ENCODE results near the gene CBFA2T3.
"Not testable (repeated sequence)": the region's sequence is repeated elsewhere in the genome, so short reads cannot be mapped to it uniquely, and the experiment has no call there.

CBFA2T3 gene

DNA sequence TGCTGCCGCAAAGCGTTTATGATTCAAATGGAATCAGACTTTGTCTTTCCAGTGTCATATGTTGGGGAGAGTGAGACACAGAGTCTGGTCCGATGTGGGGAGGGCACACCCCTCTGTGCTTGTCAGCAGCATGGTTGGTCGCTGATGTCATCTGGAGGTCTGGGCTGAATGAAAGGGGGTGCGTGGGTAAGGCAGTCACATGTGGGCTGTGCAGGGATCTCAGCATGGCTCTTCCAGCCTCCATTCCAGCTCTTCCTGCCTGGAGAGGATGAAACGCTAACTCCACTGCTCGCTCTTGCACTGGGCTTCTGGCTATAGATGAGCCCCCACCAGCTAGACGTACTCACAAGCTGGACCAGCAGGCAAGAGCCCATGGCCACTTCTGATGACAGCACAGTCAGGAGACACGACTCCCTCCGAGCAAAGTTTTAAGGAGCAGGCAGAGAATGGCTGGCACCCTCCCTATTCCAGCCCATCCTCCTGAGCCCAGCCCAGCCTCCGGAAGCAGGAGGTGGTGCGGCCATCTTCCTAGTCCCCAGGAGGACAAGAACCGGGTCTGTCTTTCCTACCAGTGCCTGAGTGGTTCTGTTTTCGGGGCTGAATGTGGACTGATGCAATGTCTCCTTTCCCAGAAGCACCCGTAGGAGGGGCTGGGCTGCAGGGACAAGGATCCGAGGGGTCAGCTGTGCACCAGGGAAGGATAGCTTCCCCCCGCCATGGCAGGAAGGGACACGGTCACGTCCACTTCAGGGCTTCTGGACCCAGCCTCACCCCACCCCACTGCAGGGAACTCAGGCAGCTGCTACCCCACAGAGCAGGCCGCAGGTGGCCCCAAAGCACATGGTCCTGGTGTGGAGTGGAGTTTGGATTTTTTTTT is 41.5 kb upstream of the CBFA2T3 start:
- Histone ChIP-seq H3K4me2 (ENCODE audit: low read length, poor library complexity, severe bottlenecking) (no peak overlapping the region), H2BK5ac (ENCODE audit: low read depth, low read length, poor library complexity, severe bottlenecking) (no peak overlapping the region), H3K36me3 (ENCODE audit: control insufficient read depth in 1 of 2, insufficient read depth in 2 of 2, low read depth in 1 of 2, low read length in 2 of 2) (no peaks in the 10 kb centered on the region), H3K18ac (ENCODE audit: low read depth in 1 of 2, low read length in 2 of 2) (no peak overlapping the region), H4K8ac (ENCODE audit: low read length) (no peak overlapping the region), H3K27me3 (ENCODE audit: control insufficient read depth in 1 of 2, insufficient read depth in 1 of 2, low read length in 2 of 2) (peaks cover 10 to 37% of the 10 kb centered on the region in 2 experiments), H3K14ac (ENCODE audit: low read length in 2 of 2) (no peak overlapping the region), H3K23ac (ENCODE audit: low read length in 2 of 2) (no peak overlapping the region), H4K91ac (ENCODE audit: low read length) (peak overlapping the region; percentile 48), H3K4ac (ENCODE audit: low read depth in 1 of 2, low read length in 2 of 2) (no peak overlapping the region), H3K9me3 (ENCODE audit: control insufficient read depth, low read length) (no peaks in the 10 kb centered on the region), H2BK12ac (ENCODE audit: low read length in 2 of 2) (no peak overlapping the region), H3K27ac (ENCODE audit: low read length, poor library complexity, severe bottlenecking) (no peak overlapping the region), H2AFZ (ENCODE audit: low read depth, low read length) (no peak overlapping the region), H3K4me3 (ENCODE audit: insufficient read depth in 1 of 2, low read depth in 1 of 2, low read length in 2 of 2) (peak overlapping the region in 1 of 2 experiments; percentile 4), H3K9ac (ENCODE audit: low read length) (no peak overlapping the region), H3K4me1 (ENCODE audit: control insufficient read depth, insufficient read depth, low read depth, low read length) (peaks cover 2% of the 10 kb centered on the region), H2AK5ac (ENCODE audit: low read length, severe bottlenecking) (no peak overlapping the region), H2BK120ac (ENCODE audit: low read depth, low read length) (no peak overlapping the region), H2BK15ac (ENCODE audit: low read depth, poor library complexity, severe bottlenecking) (no peak overlapping the region), H3K79me1 (replicated peaks; ENCODE audit: low read length, poor library complexity, severe bottlenecking) (no peaks in the 10 kb centered on the region)
- WGBS, result 84% methylated on average over 18 of the region's 20 CpGs
- no peak for DNase-seq

DNA sequence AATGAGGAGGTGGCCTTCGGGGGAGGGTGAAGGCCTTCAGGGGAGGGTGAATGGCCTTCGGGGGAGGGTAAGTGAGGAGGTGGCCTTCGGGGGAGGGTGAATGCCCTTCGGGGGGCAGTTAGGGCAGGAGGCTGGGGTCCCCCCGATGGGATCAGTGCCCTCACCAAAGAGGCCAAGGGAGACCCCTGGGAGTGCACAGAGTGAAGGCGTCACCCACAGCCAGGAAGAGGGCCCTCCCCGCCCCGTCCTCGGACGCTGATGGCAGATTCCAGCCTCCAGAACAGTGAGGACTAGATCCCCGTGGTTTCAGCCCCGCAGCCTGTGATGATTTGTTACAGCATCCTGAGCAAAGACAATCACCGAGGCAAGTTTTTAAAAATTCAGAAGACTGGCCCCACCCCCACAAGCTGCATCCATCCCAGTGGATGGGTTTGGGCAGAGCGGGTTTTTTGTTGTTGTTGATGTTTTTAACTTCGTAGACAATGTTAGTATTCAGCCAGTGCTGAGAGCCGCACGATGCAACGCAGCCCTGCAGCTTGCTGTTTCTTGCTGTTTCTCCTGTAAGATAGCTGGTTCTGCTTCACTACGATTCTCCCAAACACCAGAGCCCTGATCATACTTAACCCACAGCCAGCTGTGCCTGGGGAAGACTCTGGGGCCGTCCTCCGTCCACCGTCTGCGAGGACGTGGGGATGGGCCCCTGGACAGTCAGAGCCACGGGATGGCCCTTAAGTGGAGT is 40.7 kb upstream of the CBFA2T3 start:
- no peaks in the 10 kb centered on the region for H3K9me3 ChIP-seq (ENCODE audit: control insufficient read depth, low read length)
- H2AK5ac ChIP-seq (ENCODE audit: low read length, severe bottlenecking), result no peak overlapping the region
- no peak overlapping the region for H3K14ac ChIP-seq (ENCODE audit: low read length in 2 of 2)
- no peaks in the 10 kb centered on the region for H3K79me1 ChIP-seq (replicated peaks; ENCODE audit: low read length, poor library complexity, severe bottlenecking)
- H2BK12ac ChIP-seq (ENCODE audit: low read length in 2 of 2), result no peak overlapping the region
- no peak for DNase-seq
- no peak overlapping the region for H3K4ac ChIP-seq (ENCODE audit: low read depth in 1 of 2, low read length in 2 of 2)
- WGBS, result 84% methylated on average over 24 of the region's 25 CpGs
- H3K36me3 ChIP-seq (ENCODE audit: control insufficient read depth in 1 of 2, insufficient read depth in 2 of 2, low read depth in 1 of 2, low read length in 2 of 2), result no peaks in the 10 kb centered on the region
- no peak overlapping the region for H3K9ac ChIP-seq (ENCODE audit: low read length)
- no peak overlapping the region for H3K27ac ChIP-seq (ENCODE audit: low read length, poor library complexity, severe bottlenecking)
- H3K18ac ChIP-seq (ENCODE audit: low read depth in 1 of 2, low read length in 2 of 2), result no peak overlapping the region
- H2BK5ac ChIP-seq (ENCODE audit: low read depth, low read length, poor library complexity, severe bottlenecking), result no peak overlapping the region
- no peak overlapping the region for H2BK120ac ChIP-seq (ENCODE audit: low read depth, low read length)
- no peak overlapping the region for H2AFZ ChIP-seq (ENCODE audit: low read depth, low read length)
- H3K23ac ChIP-seq (ENCODE audit: low read length in 2 of 2), result no peak overlapping the region
- no peak overlapping the region for H4K8ac ChIP-seq (ENCODE audit: low read length)
- H2BK15ac ChIP-seq (ENCODE audit: low read depth, poor library complexity, severe bottlenecking), result no peak overlapping the region
- H3K4me3 ChIP-seq (ENCODE audit: insufficient read depth in 1 of 2, low read depth in 1 of 2, low read length in 2 of 2), result no peak overlapping the region
- H3K27me3 ChIP-seq (ENCODE audit: control insufficient read depth in 1 of 2, insufficient read depth in 1 of 2, low read length in 2 of 2), result peaks cover 13 to 36% of the 10 kb centered on the region in 2 experiments
- H4K91ac ChIP-seq (ENCODE audit: low read length), result no peak overlapping the region
- H3K4me1 ChIP-seq (ENCODE audit: control insufficient read depth, insufficient read depth, low read depth, low read length), result peaks cover 2% of the 10 kb centered on the region
- no peak overlapping the region for H3K4me2 ChIP-seq (ENCODE audit: low read length, poor library complexity, severe bottlenecking)

DNA sequence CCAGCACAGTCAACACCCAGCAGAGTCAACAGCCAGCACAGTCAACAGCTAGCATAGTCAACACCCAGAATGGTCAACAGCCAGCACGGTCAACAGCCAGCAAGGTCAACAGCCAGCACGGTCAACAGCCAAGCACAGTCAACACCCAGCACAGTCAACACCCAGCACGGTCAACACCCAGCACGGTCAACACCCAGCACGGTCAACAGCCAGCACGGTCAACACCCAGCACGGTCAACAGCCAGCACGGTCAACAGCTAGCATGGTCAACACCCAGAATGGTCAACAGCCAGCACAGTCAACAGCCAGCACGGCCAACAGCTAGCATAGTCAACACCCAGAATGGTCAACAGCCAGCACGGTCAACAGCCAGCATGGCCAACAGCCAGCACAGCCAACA is 39.6 kb upstream of the CBFA2T3 start:
- Histone ChIP-seq H3K4me3 (ENCODE audit: insufficient read depth in 1 of 2, low read depth in 1 of 2, low read length in 2 of 2) (peak overlapping the region in 1 of 2 experiments; percentile 15), H4K91ac (ENCODE audit: low read length) (peak overlapping the region; percentile 18), H3K27me3 (ENCODE audit: control insufficient read depth in 1 of 2, insufficient read depth in 1 of 2, low read length in 2 of 2) (peaks cover 13 to 32% of the 10 kb centered on the region in 2 experiments)
- H2BK5ac ChIP-seq (ENCODE audit: low read depth, low read length, poor library complexity, severe bottlenecking); H3K36me3 ChIP-seq (ENCODE audit: control insufficient read depth in 1 of 2, insufficient read depth in 2 of 2, low read depth in 1 of 2, low read length in 2 of 2); H3K27ac ChIP-seq (ENCODE audit: low read length, poor library complexity, severe bottlenecking); H3K9me3 ChIP-seq (ENCODE audit: control insufficient read depth, low read length); H3K4me2 ChIP-seq (ENCODE audit: low read length, poor library complexity, severe bottlenecking); H2BK15ac ChIP-seq (ENCODE audit: low read depth, poor library complexity, severe bottlenecking); DNase-seq; H3K4ac ChIP-seq (ENCODE audit: low read depth in 1 of 2, low read length in 2 of 2); H3K79me1 ChIP-seq (replicated peaks; ENCODE audit: low read length, poor library complexity, severe bottlenecking); H3K14ac ChIP-seq (ENCODE audit: low read length in 2 of 2); H2AK5ac ChIP-seq (ENCODE audit: low read length, severe bottlenecking); H4K8ac ChIP-seq (ENCODE audit: low read length); H3K18ac ChIP-seq (ENCODE audit: low read depth in 1 of 2, low read length in 2 of 2); H3K9ac ChIP-seq (ENCODE audit: low read length); H2AFZ ChIP-seq (ENCODE audit: low read depth, low read length); H2BK120ac ChIP-seq (ENCODE audit: low read depth, low read length); H3K4me1 ChIP-seq (ENCODE audit: control insufficient read depth, insufficient read depth, low read depth, low read length); H2BK12ac ChIP-seq (ENCODE audit: low read length in 2 of 2); H3K23ac ChIP-seq (ENCODE audit: low read length in 2 of 2): not testable (repeated sequence)
- 83% methylated on average over 10 of the region's 10 CpGs for WGBS

DNA sequence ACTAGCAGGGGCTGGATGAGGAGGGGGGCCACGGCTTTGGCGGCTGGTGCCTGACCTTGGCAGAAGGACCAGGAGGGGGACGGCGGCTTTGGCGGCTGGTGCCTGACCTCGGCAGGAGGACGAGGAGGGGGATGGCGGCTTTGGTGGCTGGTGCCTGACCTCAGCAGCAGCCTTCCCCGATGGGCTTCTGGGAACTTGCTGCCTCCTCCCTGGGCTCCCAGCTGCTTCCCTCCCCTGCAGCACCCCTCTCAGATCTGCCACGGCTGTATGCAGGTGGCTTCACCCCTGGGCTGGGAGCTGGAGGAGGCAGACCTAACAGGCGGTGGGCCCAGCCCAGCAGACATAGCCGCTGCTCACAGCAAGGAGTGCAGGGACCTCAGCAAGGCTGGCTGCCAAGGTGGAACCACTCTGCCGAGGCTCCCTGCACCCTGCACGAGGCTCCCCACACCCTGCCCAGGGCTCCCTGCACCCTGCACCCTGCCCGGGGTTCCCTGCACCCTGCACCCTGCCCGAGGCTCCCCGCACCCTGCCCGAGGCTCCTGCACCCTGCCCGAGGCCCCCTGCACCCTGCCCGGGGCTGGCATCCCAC is 38.4 kb upstream of the CBFA2T3 start:
- Histone ChIP-seq H3K14ac (ENCODE audit: low read length in 2 of 2) (no peak overlapping the region), H3K4me2 (ENCODE audit: low read length, poor library complexity, severe bottlenecking) (no peak overlapping the region)
- no peak for DNase-seq

More for the DNA sequence above, 38.4 kb upstream of the CBFA2T3 start:
- Histone ChIP-seq H3K9me3 (ENCODE audit: control insufficient read depth, low read length) (no peaks in the 10 kb centered on the region), H2BK5ac (ENCODE audit: low read depth, low read length, poor library complexity, severe bottlenecking) (no peak overlapping the region), H3K18ac (ENCODE audit: low read depth in 1 of 2, low read length in 2 of 2) (no peak overlapping the region), H2BK12ac (ENCODE audit: low read length in 2 of 2) (no peak overlapping the region), H4K91ac (ENCODE audit: low read length) (no peak overlapping the region), H3K4me1 (ENCODE audit: control insufficient read depth, insufficient read depth, low read depth, low read length) (peaks cover 2% of the 10 kb centered on the region), H2AK5ac (ENCODE audit: low read length, severe bottlenecking) (no peak overlapping the region), H3K9ac (ENCODE audit: low read length) (no peak overlapping the region), H3K27ac (ENCODE audit: low read length, poor library complexity, severe bottlenecking) (no peak overlapping the region), H2AFZ (ENCODE audit: low read depth, low read length) (no peak overlapping the region), H3K4ac (ENCODE audit: low read depth in 1 of 2, low read length in 2 of 2) (no peak overlapping the region), H3K23ac (ENCODE audit: low read length in 2 of 2) (no peak overlapping the region), H3K27me3 (ENCODE audit: control insufficient read depth in 1 of 2, insufficient read depth in 1 of 2, low read length in 2 of 2) (peaks cover 13 to 26% of the 10 kb centered on the region in 2 experiments), H2BK120ac (ENCODE audit: low read depth, low read length) (no peak overlapping the region), H3K36me3 (ENCODE audit: control insufficient read depth in 1 of 2, insufficient read depth in 2 of 2, low read depth in 1 of 2, low read length in 2 of 2) (no peaks in the 10 kb centered on the region), H4K8ac (ENCODE audit: low read length) (no peak overlapping the region), H3K4me3 (ENCODE audit: insufficient read depth in 1 of 2, low read depth in 1 of 2, low read length in 2 of 2) (peak overlapping the region in 1 of 2 experiments; percentile 15), H3K79me1 (replicated peaks; ENCODE audit: low read length, poor library complexity, severe bottlenecking) (no peaks in the 10 kb centered on the region), H2BK15ac (ENCODE audit: low read depth, poor library complexity, severe bottlenecking) (no peak overlapping the region)
- 83% methylated on average over 20 of the region's 20 CpGs for WGBS

Measured in mesenchymal stem cell (in vitro differentiated cells and primary cell).